Measurements from ENCODE around the gene HMGN1.

The HMGN1 gene

GRCh38 chr21:39349211-39350093 is 564 bp upstream of the HMGN1 start:
- peak overlapping the region; percentile 91 to 95 for H3K9ac ChIP-seq (ENCODE audit: low read depth in 1 of 2, low read length in 2 of 2)
- peaks cover 5 to 13% of the 10 kb centered on the region in 2 donors for H3K36me3 ChIP-seq (ENCODE audit: control insufficient read depth in 2 of 2, insufficient read depth in 2 of 2, low read length in 2 of 2)
- H3K27me3 ChIP-seq (ENCODE audit: control insufficient read depth in 2 of 2, insufficient read depth in 2 of 2, low read length in 2 of 2), result no peaks in the 10 kb centered on the region
- no peaks in the 10 kb centered on the region for H3K9me3 ChIP-seq (ENCODE audit: control insufficient read depth in 2 of 2, low read length in 2 of 2)
- H3K4me1 ChIP-seq (ENCODE audit: control insufficient read depth in 2 of 2, insufficient read depth in 2 of 2, low read length in 2 of 2), result peaks cover 6 to 8% of the 10 kb centered on the region in 2 donors
- H3K4me3 ChIP-seq (ENCODE audit: low read length in 2 of 2), result peak overlapping the region; percentile 81 to 88
- peak overlapping the region; percentile 95 to 98 for H3K27ac ChIP-seq (ENCODE audit: low read depth in 2 of 2, low read length in 2 of 2)

- Histone ChIP-seq H3K27ac (ENCODE audit: low read depth in 2 of 2, low read length in 2 of 2) (peak overlapping the region; percentile 91 to 98), H3K4me3 (ENCODE audit: low read length in 2 of 2) (peak overlapping the region; percentile 80 to 94), H3K27me3 (ENCODE audit: control insufficient read depth in 2 of 2, insufficient read depth in 2 of 2, low read length in 2 of 2) (no peaks in the 10 kb centered on the region), H3K4me1 (ENCODE audit: control insufficient read depth in 2 of 2, insufficient read depth in 2 of 2, low read length in 2 of 2) (peaks cover 6 to 8% of the 10 kb centered on the region in 2 donors), H3K36me3 (ENCODE audit: control insufficient read depth in 2 of 2, insufficient read depth in 2 of 2, low read length in 2 of 2) (peaks cover 16 to 24% of the 10 kb centered on the region in 2 donors), H3K9ac (ENCODE audit: low read depth in 1 of 2, low read length in 2 of 2) (peak overlapping the region; percentile 89 to 92), H3K9me3 (ENCODE audit: control insufficient read depth in 2 of 2, low read length in 2 of 2) (no peaks in the 10 kb centered on the region)
Measured at GRCh38 chr21:39348040-39348354, 891 bp downstream of the HMGN1 start.

DNA sequence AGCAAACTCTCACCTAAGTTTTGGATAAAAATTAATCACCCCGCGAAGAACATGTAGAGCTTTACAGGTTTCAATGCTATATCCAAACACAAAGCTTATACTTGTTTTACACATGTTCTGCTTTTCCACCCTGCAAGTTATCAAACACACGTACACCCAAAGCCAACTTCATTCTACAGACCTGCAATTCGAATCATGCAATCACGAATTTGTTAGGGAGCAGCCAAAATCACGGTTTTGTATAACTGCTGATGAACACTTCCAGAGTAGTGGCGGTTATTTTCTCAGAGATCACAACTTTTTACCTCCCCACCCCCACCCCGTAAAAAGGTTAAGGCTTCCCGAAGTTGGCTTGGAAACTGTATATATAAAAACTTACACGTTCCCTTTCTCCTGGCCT is 1.4 kb downstream of the HMGN1 start:
- Histone ChIP-seq H3K9ac (ENCODE audit: low read depth in 1 of 2, low read length in 2 of 2) (peak overlapping the region; percentile 89 to 92), H3K9me3 (ENCODE audit: control insufficient read depth in 2 of 2, low read length in 2 of 2) (no peaks in the 10 kb centered on the region), H3K27ac (ENCODE audit: low read depth in 2 of 2, low read length in 2 of 2) (peak overlapping the region; percentile 91 to 98), H3K27me3 (ENCODE audit: control insufficient read depth in 2 of 2, insufficient read depth in 2 of 2, low read length in 2 of 2) (no peaks in the 10 kb centered on the region), H3K36me3 (ENCODE audit: control insufficient read depth in 2 of 2, insufficient read depth in 2 of 2, low read length in 2 of 2) (peaks cover 16 to 25% of the 10 kb centered on the region in 2 donors), H3K4me3 (ENCODE audit: low read length in 2 of 2) (peak overlapping the region; percentile 80 to 94), H3K4me1 (ENCODE audit: control insufficient read depth in 2 of 2, insufficient read depth in 2 of 2, low read length in 2 of 2) (peaks cover 6 to 8% of the 10 kb centered on the region in 2 donors)

- Histone ChIP-seq H3K9ac (ENCODE audit: low read depth in 1 of 2, low read length in 2 of 2) (peak overlapping the region in 1 of 2 donors; percentile 89), H3K27ac (ENCODE audit: low read depth in 2 of 2, low read length in 2 of 2) (no peak overlapping the region), H3K4me1 (ENCODE audit: control insufficient read depth in 2 of 2, insufficient read depth in 2 of 2, low read length in 2 of 2) (peaks cover 6 to 8% of the 10 kb centered on the region in 2 donors), H3K36me3 (ENCODE audit: control insufficient read depth in 2 of 2, insufficient read depth in 2 of 2, low read length in 2 of 2) (peaks cover 19 to 26% of the 10 kb centered on the region in 2 donors), H3K9me3 (ENCODE audit: control insufficient read depth in 2 of 2, low read length in 2 of 2) (no peaks in the 10 kb centered on the region), H3K4me3 (ENCODE audit: low read length in 2 of 2) (no peak overlapping the region), H3K27me3 (ENCODE audit: control insufficient read depth in 2 of 2, insufficient read depth in 2 of 2, low read length in 2 of 2) (no peaks in the 10 kb centered on the region)
Measured at GRCh38 chr21:39346671-39347331, 2.1 kb downstream of the HMGN1 start.

DNA sequence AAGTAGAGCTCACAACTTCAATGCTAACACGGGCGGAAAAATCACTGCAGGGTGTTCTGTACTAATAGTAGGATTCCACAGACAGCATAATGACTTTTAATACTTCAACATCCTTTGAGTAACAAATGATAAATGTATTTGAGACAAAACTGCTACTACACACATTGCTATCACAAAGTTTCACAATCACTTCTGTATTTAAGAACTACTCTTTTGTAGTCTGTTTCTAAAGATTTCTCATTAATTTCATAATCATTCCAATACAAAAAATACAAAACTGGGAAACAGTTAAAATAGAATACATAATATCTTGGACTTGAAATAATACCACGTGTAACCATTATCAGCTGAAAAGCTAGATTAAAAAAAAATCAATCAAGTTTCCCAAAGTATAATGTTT is 2.7 kb downstream of the HMGN1 start:
- H3K27me3 ChIP-seq (ENCODE audit: control insufficient read depth in 2 of 2, insufficient read depth in 2 of 2, low read length in 2 of 2), result no peaks in the 10 kb centered on the region
- no peak overlapping the region for H3K27ac ChIP-seq (ENCODE audit: low read depth in 2 of 2, low read length in 2 of 2)
- H3K9me3 ChIP-seq (ENCODE audit: control insufficient read depth in 2 of 2, low read length in 2 of 2), result no peaks in the 10 kb centered on the region
- no peak overlapping the region for H3K4me3 ChIP-seq (ENCODE audit: low read length in 2 of 2)
- no peak overlapping the region for H3K9ac ChIP-seq (ENCODE audit: low read depth in 1 of 2, low read length in 2 of 2)
- peaks cover 6 to 8% of the 10 kb centered on the region in 2 donors for H3K4me1 ChIP-seq (ENCODE audit: control insufficient read depth in 2 of 2, insufficient read depth in 2 of 2, low read length in 2 of 2)
- H3K36me3 ChIP-seq (ENCODE audit: control insufficient read depth in 2 of 2, insufficient read depth in 2 of 2, low read length in 2 of 2), result peaks cover 25 to 32% of the 10 kb centered on the region in 2 donors

DNA sequence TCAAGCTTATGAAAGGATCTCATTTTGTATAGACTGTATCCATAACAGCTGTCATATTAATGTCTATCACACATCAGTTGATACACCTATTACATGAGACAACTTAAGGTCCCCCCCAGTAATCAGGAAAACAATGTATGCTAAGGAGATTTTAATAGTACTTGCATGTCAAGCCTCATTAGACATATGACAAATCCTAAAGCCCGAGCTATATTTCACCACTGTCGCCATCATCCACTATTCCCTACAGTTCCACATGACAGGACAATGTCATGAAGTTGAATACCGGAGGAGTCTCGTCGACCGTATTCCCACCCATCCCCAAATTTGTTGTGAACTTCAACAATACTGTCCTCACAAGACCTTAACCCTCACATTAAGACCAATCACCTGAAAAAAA is 3.4 kb downstream of the HMGN1 start:
- Histone ChIP-seq H3K36me3 (ENCODE audit: control insufficient read depth in 2 of 2, insufficient read depth in 2 of 2, low read length in 2 of 2) (peaks cover 30 to 33% of the 10 kb centered on the region in 2 donors), H3K4me3 (ENCODE audit: low read length in 2 of 2) (no peak overlapping the region), H3K9ac (ENCODE audit: low read depth in 1 of 2, low read length in 2 of 2) (no peak overlapping the region), H3K9me3 (ENCODE audit: control insufficient read depth in 2 of 2, low read length in 2 of 2) (no peaks in the 10 kb centered on the region), H3K27me3 (ENCODE audit: control insufficient read depth in 2 of 2, insufficient read depth in 2 of 2, low read length in 2 of 2) (no peaks in the 10 kb centered on the region), H3K4me1 (ENCODE audit: control insufficient read depth in 2 of 2, insufficient read depth in 2 of 2, low read length in 2 of 2) (peaks cover 6 to 8% of the 10 kb centered on the region in 2 donors), H3K27ac (ENCODE audit: low read depth in 2 of 2, low read length in 2 of 2) (no peak overlapping the region)

DNA sequence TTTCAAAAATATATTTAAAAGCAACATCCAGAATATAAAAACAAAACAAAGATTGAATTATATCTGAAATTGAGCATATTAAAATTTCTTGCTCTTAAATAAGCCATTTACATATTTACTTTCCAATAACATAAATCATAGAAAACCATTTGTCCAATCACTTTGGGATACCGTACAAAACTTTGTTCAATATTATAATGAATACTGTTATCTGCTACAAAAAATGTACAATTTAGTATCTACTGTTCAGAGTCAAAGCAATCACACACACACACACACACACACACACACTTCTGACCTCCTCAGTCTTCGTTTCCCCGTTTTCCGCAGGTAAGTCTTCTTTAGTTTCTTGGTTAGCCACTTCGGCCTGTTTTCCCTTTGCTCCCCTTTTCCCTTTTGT is 4.0 kb downstream of the HMGN1 start:
- H3K27ac ChIP-seq (ENCODE audit: low read depth in 2 of 2, low read length in 2 of 2), result no peak overlapping the region

GRCh38 chr21:39341249-39341923 is 7.5 kb downstream of the HMGN1 start:
- no peaks in the 10 kb centered on the region for H3K9me3 ChIP-seq (ENCODE audit: control insufficient read depth in 2 of 2, low read length in 2 of 2)

More for the DNA sequence above, 4.0 kb downstream of the HMGN1 start:
- Histone ChIP-seq H3K27me3 (ENCODE audit: control insufficient read depth in 2 of 2, insufficient read depth in 2 of 2, low read length in 2 of 2) (no peaks in the 10 kb centered on the region), H3K4me1 (ENCODE audit: control insufficient read depth in 2 of 2, insufficient read depth in 2 of 2, low read length in 2 of 2) (peaks cover 6 to 8% of the 10 kb centered on the region in 2 donors), H3K9me3 (ENCODE audit: control insufficient read depth in 2 of 2, low read length in 2 of 2) (no peaks in the 10 kb centered on the region), H3K4me3 (ENCODE audit: low read length in 2 of 2) (no peak overlapping the region), H3K9ac (ENCODE audit: low read depth in 1 of 2, low read length in 2 of 2) (no peak overlapping the region), H3K36me3 (ENCODE audit: control insufficient read depth in 2 of 2, insufficient read depth in 2 of 2, low read length in 2 of 2) (peaks cover 30 to 33% of the 10 kb centered on the region in 2 donors)

DNA sequence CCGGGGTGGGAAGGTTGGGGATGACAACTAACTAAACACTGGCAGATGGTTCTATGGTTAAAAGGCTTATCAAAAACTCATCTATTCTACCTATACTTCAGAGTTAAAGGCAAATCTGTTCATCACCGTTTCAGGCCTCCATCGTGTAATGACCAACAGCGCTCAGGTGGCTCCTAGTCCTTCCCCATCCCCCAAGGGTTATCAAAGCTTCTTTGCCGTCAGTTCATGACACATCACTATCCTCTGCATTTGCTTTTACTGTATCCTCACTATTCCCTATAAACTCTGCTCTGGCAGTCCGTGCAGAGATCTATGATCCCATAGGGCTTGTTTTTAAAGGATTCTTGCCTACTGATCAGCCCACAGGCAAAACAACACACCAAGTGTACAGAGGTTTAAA is 8.2 kb downstream of the HMGN1 start:
- Histone ChIP-seq H3K4me3 (ENCODE audit: low read length in 2 of 2) (no peak overlapping the region), H3K27ac (ENCODE audit: low read depth in 2 of 2, low read length in 2 of 2) (no peak overlapping the region)

More at GRCh38 chr21:39341249-39341923, 7.5 kb downstream of the HMGN1 start:
- Histone ChIP-seq H3K27me3 (ENCODE audit: control insufficient read depth in 2 of 2, insufficient read depth in 2 of 2, low read length in 2 of 2) (no peaks in the 10 kb centered on the region), H3K36me3 (ENCODE audit: control insufficient read depth in 2 of 2, insufficient read depth in 2 of 2, low read length in 2 of 2) (peaks cover 30 to 33% of the 10 kb centered on the region in 2 donors), H3K4me1 (ENCODE audit: control insufficient read depth in 2 of 2, insufficient read depth in 2 of 2, low read length in 2 of 2) (peaks cover 0 to 4% of the 10 kb centered on the region in 2 donors), H3K27ac (ENCODE audit: low read depth in 2 of 2, low read length in 2 of 2) (no peak overlapping the region), H3K9ac (ENCODE audit: low read depth in 1 of 2, low read length in 2 of 2) (no peak overlapping the region), H3K4me3 (ENCODE audit: low read length in 2 of 2) (no peak overlapping the region)

GRCh38 chr21:39339231-39339630 is 9.7 kb downstream of the HMGN1 start:
- H3K9me3 ChIP-seq (ENCODE audit: control insufficient read depth in 2 of 2, low read length in 2 of 2), result no peaks in the 10 kb centered on the region
- H3K27me3 ChIP-seq (ENCODE audit: control insufficient read depth in 2 of 2, insufficient read depth in 2 of 2, low read length in 2 of 2), result no peaks in the 10 kb centered on the region
- no peak overlapping the region for H3K9ac ChIP-seq (ENCODE audit: low read depth in 1 of 2, low read length in 2 of 2)
- H3K4me1 ChIP-seq (ENCODE audit: control insufficient read depth in 2 of 2, insufficient read depth in 2 of 2, low read length in 2 of 2), result no peaks in the 10 kb centered on the region
- H3K4me3 ChIP-seq (ENCODE audit: low read length in 2 of 2), result no peak overlapping the region
- H3K27ac ChIP-seq (ENCODE audit: low read depth in 2 of 2, low read length in 2 of 2), result no peak overlapping the region
- H3K36me3 ChIP-seq (ENCODE audit: control insufficient read depth in 2 of 2, insufficient read depth in 2 of 2, low read length in 2 of 2), result peaks cover 18 to 25% of the 10 kb centered on the region in 2 donors

More for the DNA sequence above, 8.2 kb downstream of the HMGN1 start:
- Histone ChIP-seq H3K9ac (ENCODE audit: low read depth in 1 of 2, low read length in 2 of 2) (no peak overlapping the region), H3K4me1 (ENCODE audit: control insufficient read depth in 2 of 2, insufficient read depth in 2 of 2, low read length in 2 of 2) (peaks cover 0 to 3% of the 10 kb centered on the region in 2 donors), H3K36me3 (ENCODE audit: control insufficient read depth in 2 of 2, insufficient read depth in 2 of 2, low read length in 2 of 2) (peaks cover 29 to 31% of the 10 kb centered on the region in 2 donors), H3K27me3 (ENCODE audit: control insufficient read depth in 2 of 2, insufficient read depth in 2 of 2, low read length in 2 of 2) (no peaks in the 10 kb centered on the region), H3K9me3 (ENCODE audit: control insufficient read depth in 2 of 2, low read length in 2 of 2) (no peaks in the 10 kb centered on the region)
